Mesenchymal stem cell (in vitro differentiated cells and primary cell): ENCODE data around the gene SLC38A1.
"Not testable (repeated sequence)": the region's sequence is repeated elsewhere in the genome, so short reads cannot be mapped to it uniquely, and the experiment has no call there.

Experiments
- DNase-seq: peaks from one replicate; pipeline ENCODE4 v3.0.0-alpha.2; 2013
- H2AFZ ChIP-seq: one replicate; pipeline ENCODE4 v1.6.1; 2013; ENCODE audit warnings: low read depth, mild to moderate bottlenecking, control low read depth, inconsistent platforms, low read length, moderate library complexity
- H2AK5ac ChIP-seq: 2 replicates; pipeline ENCODE4 v1.6.1; 2013; ENCODE audit warnings: low read length, moderate library complexity, mild to moderate bottlenecking, inconsistent platforms; ENCODE audit not compliant: severe bottlenecking
- H2BK120ac ChIP-seq: one replicate; pipeline ENCODE4 v1.6.1; 2013; ENCODE audit warnings: low read depth, mild to moderate bottlenecking, inconsistent platforms, low read length, moderate library complexity
- H2BK12ac ChIP-seq, 2 experiments: one replicate each; pipeline ENCODE4 v1.6.1; 2013; ENCODE audit warnings: inconsistent platforms in 2 of 2, low read length in 2 of 2, mild to moderate bottlenecking in 2 of 2, moderate library complexity in 2 of 2, control low read depth in 1 of 2
- H2BK15ac ChIP-seq: one replicate; pipeline ENCODE4 v1.6.1; 2013; ENCODE audit warnings: mild to moderate bottlenecking, low read depth, inconsistent platforms; ENCODE audit not compliant: poor library complexity, severe bottlenecking
- H2BK5ac ChIP-seq: 2 replicates; pipeline ENCODE4 v1.6.1; 2013; ENCODE audit warnings: low read depth, mild to moderate bottlenecking, low read length, control low read depth, inconsistent platforms; ENCODE audit not compliant: poor library complexity, severe bottlenecking
- H3K14ac ChIP-seq, 2 experiments: one replicate each; pipeline ENCODE4 v1.6.1; 2013; ENCODE audit warnings: inconsistent platforms in 2 of 2, low read length in 2 of 2, control low read depth in 1 of 2, mild to moderate bottlenecking in 1 of 2, moderate library complexity in 1 of 2
- H3K18ac ChIP-seq, 2 experiments: one replicate each; pipeline ENCODE4 v1.6.1; 2013; ENCODE audit warnings: inconsistent platforms in 2 of 2, low read length in 2 of 2, control low read depth in 1 of 2, low read depth in 1 of 2, mild to moderate bottlenecking in 1 of 2
- H3K23ac ChIP-seq, 2 experiments: one replicate each; pipeline ENCODE4 v1.6.1; 2013; ENCODE audit warnings: inconsistent platforms in 2 of 2, low read length in 2 of 2, mild to moderate bottlenecking in 2 of 2, moderate library complexity in 2 of 2, control low read depth in 1 of 2
- H3K27ac ChIP-seq: 2 replicates; pipeline ENCODE4 v1.5.1; 2013; ENCODE audit warnings: mild to moderate bottlenecking, moderate library complexity, low read length, control low read depth, inconsistent platforms; ENCODE audit not compliant: poor library complexity, severe bottlenecking
- H3K27me3 ChIP-seq, 2 experiments: 2 replicates each; pipeline versions ENCODE4 v1.6.1 to v1.7.0; 2013; ENCODE audit warnings: low read length in 2 of 2, mild to moderate bottlenecking in 2 of 2, moderate library complexity in 2 of 2, control low read depth in 1 of 2, inconsistent platforms in 1 of 2; ENCODE audit not compliant: control insufficient read depth in 1 of 2, insufficient read depth in 1 of 2
- H3K36me3 ChIP-seq, 2 experiments: 2 replicates each; pipeline versions ENCODE4 v1.6.1 to v1.7.0; 2013; ENCODE audit warnings: low read length in 2 of 2, control low read depth in 1 of 2, inconsistent platforms in 1 of 2, low read depth in 1 of 2, mild to moderate bottlenecking in 1 of 2; ENCODE audit not compliant: insufficient read depth in 2 of 2, control insufficient read depth in 1 of 2
- H3K4ac ChIP-seq, 2 experiments: one replicate each; pipeline ENCODE4 v1.6.1; 2013; ENCODE audit warnings: inconsistent platforms in 2 of 2, low read length in 2 of 2, mild to moderate bottlenecking in 2 of 2, moderate library complexity in 2 of 2, control low read depth in 1 of 2, low read depth in 1 of 2
- H3K4me1 ChIP-seq: 2 replicates; pipeline ENCODE4 v1.6.1; 2013; ENCODE audit warnings: low read depth, low read length, control low read depth; ENCODE audit not compliant: control insufficient read depth, insufficient read depth
- H3K4me2 ChIP-seq: 2 replicates; pipeline ENCODE4 v1.6.1; 2013; ENCODE audit warnings: low read length, mild to moderate bottlenecking, inconsistent platforms; ENCODE audit not compliant: poor library complexity, severe bottlenecking
- H3K4me3 ChIP-seq, 2 experiments: 2 replicates each; pipeline versions ENCODE4 v1.5.1 to v1.7.0; 2013; ENCODE audit warnings: low read length in 2 of 2, mild to moderate bottlenecking in 2 of 2, control low read depth in 1 of 2, low read depth in 1 of 2; ENCODE audit not compliant: insufficient read depth in 1 of 2
- H3K79me1 ChIP-seq: replicated peaks from 2 replicates; pipeline ENCODE4 v1.6.1; 2013; ENCODE audit warnings: mild to moderate bottlenecking, control low read depth, low read length, inconsistent platforms; ENCODE audit not compliant: poor library complexity, severe bottlenecking
- H3K9ac ChIP-seq: 2 replicates; pipeline ENCODE4 v1.7.0; 2013; ENCODE audit warnings: mild to moderate bottlenecking, low read length, moderate library complexity
- H3K9me3 ChIP-seq: 2 replicates; pipeline ENCODE4 v1.7.0; 2013; ENCODE audit warnings: mild to moderate bottlenecking, low read length; ENCODE audit not compliant: control insufficient read depth
- H4K8ac ChIP-seq: one replicate; pipeline ENCODE4 v1.6.1; 2013; ENCODE audit warnings: inconsistent platforms, mild to moderate bottlenecking, low read length, moderate library complexity
- H4K91ac ChIP-seq: one replicate; pipeline ENCODE4 v1.6.1; 2013; ENCODE audit warnings: mild to moderate bottlenecking, low read length, inconsistent platforms
- WGBS: methylation state at CpG from one replicate; pipeline ENCODE4 v1.1.7; 2013; ENCODE audit warnings: mixed read lengths; 5-methylcytosine and 5-hydroxymethylcytosine counted together

SLC38A1 gene

GRCh38 chr12:46258129-46258528 is 10.7 kb downstream of the SLC38A1 start:
- Histone ChIP-seq H3K9ac (no peak overlapping the region), H3K4me1 (peaks cover 8% of the 10 kb centered on the region), H3K36me3 (no peaks in the 10 kb centered on the region), H3K79me1 (peaks cover 3% of the 10 kb centered on the region), H2BK120ac (no peak overlapping the region), H3K4me3 (no peak overlapping the region), H2AK5ac (no peak overlapping the region), H4K8ac (no peak overlapping the region), H2BK5ac (no peak overlapping the region), H3K18ac (no peak overlapping the region), H3K27ac (no peak overlapping the region), H4K91ac (no peak overlapping the region), H3K4ac (no peak overlapping the region), H3K14ac (no peak overlapping the region), H3K27me3 (no peaks in the 10 kb centered on the region), H3K23ac (no peak overlapping the region), H2BK15ac (no peak overlapping the region), H2AFZ (no peak overlapping the region), H3K9me3 (no peaks in the 10 kb centered on the region), H3K4me2 (no peak overlapping the region), H2BK12ac (no peak overlapping the region)
- WGBS, result no CpG with 5 or more reads among the region's 2 CpGs
- no peak for DNase-seq

GRCh38 chr12:46256942-46257341 is 11.9 kb downstream of the SLC38A1 start:
- H2AK5ac ChIP-seq, result no peak overlapping the region
- no peak overlapping the region for H3K9ac ChIP-seq
- H4K8ac ChIP-seq, result no peak overlapping the region
- no peak overlapping the region for H4K91ac ChIP-seq
- no peaks in the 10 kb centered on the region for H3K9me3 ChIP-seq
- no peak overlapping the region for H2BK15ac ChIP-seq
- peaks cover 3% of the 10 kb centered on the region for H3K79me1 ChIP-seq
- no peak overlapping the region for H3K27ac ChIP-seq
- H3K14ac ChIP-seq, result no peak overlapping the region
- no peak for DNase-seq
- no peak overlapping the region for H2BK5ac ChIP-seq
- no peaks in the 10 kb centered on the region for H3K27me3 ChIP-seq
- H3K4me2 ChIP-seq, result no peak overlapping the region
- H2BK120ac ChIP-seq, result no peak overlapping the region
- H2BK12ac ChIP-seq, result no peak overlapping the region
- H3K23ac ChIP-seq, result no peak overlapping the region
- no peak overlapping the region for H2AFZ ChIP-seq
- no peak overlapping the region for H3K18ac ChIP-seq
- H3K4me1 ChIP-seq, result peaks cover 8% of the 10 kb centered on the region
- no peak overlapping the region for H3K4me3 ChIP-seq
- H3K4ac ChIP-seq, result no peak overlapping the region
- 92% methylated on average over 2 of the region's 3 CpGs for WGBS
- H3K36me3 ChIP-seq, result no peaks in the 10 kb centered on the region

DNA sequence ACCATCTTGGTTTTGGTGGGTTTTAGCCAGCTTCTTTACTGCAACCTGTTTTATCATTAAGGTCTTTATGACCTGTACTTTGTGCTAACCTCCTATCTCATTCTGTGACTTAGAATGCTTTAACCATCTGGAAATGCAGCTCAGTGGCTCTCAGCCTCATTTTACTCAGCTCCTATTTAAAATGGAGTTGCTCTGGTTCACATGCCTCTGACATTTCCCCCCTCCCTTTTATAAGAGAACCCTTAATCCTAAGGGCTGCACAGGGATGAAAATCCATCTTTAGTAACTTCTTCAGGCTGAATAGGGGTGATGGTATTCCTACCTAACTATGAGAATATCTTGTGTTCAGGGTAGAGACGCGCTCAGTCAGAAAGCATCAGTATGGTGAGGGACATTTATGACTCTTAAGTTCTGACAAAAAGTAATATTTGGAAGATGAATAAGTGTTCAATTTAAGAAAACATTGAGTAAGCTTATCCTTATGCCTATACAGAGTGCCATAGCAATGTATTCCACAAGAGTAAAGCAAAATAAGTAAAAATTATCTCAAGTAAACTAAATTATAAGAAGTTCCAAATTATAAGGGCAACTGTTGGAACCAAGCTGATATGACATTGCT is 15.2 kb downstream of the SLC38A1 start:
- H3K4me1 ChIP-seq, result peaks cover 1% of the 10 kb centered on the region
- no peak overlapping the region for H2BK120ac ChIP-seq
- no peak overlapping the region for H2AFZ ChIP-seq
- H3K79me1 ChIP-seq, result peaks cover 3% of the 10 kb centered on the region
- H2BK15ac ChIP-seq, result no peak overlapping the region
- no peak overlapping the region for H2BK12ac ChIP-seq
- H4K8ac ChIP-seq, result no peak overlapping the region
- no peak for DNase-seq
- no peak overlapping the region for H3K9ac ChIP-seq
- WGBS, result 100% methylated on average over 2 of the region's 2 CpGs
- no peak overlapping the region for H3K14ac ChIP-seq
- no peak overlapping the region for H3K4me3 ChIP-seq
- no peak overlapping the region for H4K91ac ChIP-seq
- H3K4me2 ChIP-seq, result no peak overlapping the region
- no peaks in the 10 kb centered on the region for H3K36me3 ChIP-seq
- no peak overlapping the region for H3K27ac ChIP-seq
- no peak overlapping the region for H2AK5ac ChIP-seq
- H3K23ac ChIP-seq, result no peak overlapping the region
- H3K4ac ChIP-seq, result no peak overlapping the region
- no peak overlapping the region for H2BK5ac ChIP-seq
- H3K9me3 ChIP-seq, result no peaks in the 10 kb centered on the region
- H3K18ac ChIP-seq, result no peak overlapping the region
- no peaks in the 10 kb centered on the region for H3K27me3 ChIP-seq

- H2AK5ac ChIP-seq, DNase-seq, H3K79me1 ChIP-seq, H3K27ac ChIP-seq, H3K9ac ChIP-seq, H3K9me3 ChIP-seq, H4K8ac ChIP-seq, H3K36me3 ChIP-seq, H2BK120ac ChIP-seq, H4K91ac ChIP-seq, H2BK15ac ChIP-seq, H3K4me3 ChIP-seq, H3K14ac ChIP-seq, H2BK12ac ChIP-seq, H3K18ac ChIP-seq, H3K4me1 ChIP-seq, H2BK5ac ChIP-seq, H3K23ac ChIP-seq, H3K27me3 ChIP-seq, H3K4ac ChIP-seq, H2AFZ ChIP-seq, H3K4me2 ChIP-seq: not testable (repeated sequence)
- 94% methylated on average over 2 of the region's 5 CpGs for WGBS
Observed at GRCh38 chr12:46251994-46252393, 16.8 kb downstream of the SLC38A1 start.
